Nephron progenitor cell (in vitro differentiated cells): ENCODE data around the gene GAP43.

ENCODE experiments used
- DNase-seq: peaks from one replicate; pipeline ENCODE4 v3.0.0; 2021
- H3K27ac Mint-ChIP-seq: 2 replicates; pipeline ENCODE4 v1.8.0; 2021; ENCODE audit warnings: mild to moderate bottlenecking, moderate library complexity, mixed read lengths
- H3K27me3 Mint-ChIP-seq: 2 replicates; pipeline ENCODE4 v1.8.0; 2021; ENCODE audit warnings: mild to moderate bottlenecking, low read depth, mixed read lengths; ENCODE audit not compliant: poor library complexity
- H3K36me3 Mint-ChIP-seq: 2 replicates; pipeline ENCODE4 v1.8.0; 2021; ENCODE audit warnings: low read depth, mixed read lengths
- H3K4me1 Mint-ChIP-seq: 2 replicates; pipeline ENCODE4 v1.8.0; 2021; ENCODE audit warnings: mixed read lengths
- H3K4me3 Mint-ChIP-seq: 2 replicates; pipeline ENCODE4 v1.8.0; 2021; ENCODE audit warnings: mild to moderate bottlenecking, moderate library complexity, mixed read lengths
- H3K9me3 Mint-ChIP-seq: 2 replicates; pipeline ENCODE4 v1.8.0; 2021; ENCODE audit warnings: mild to moderate bottlenecking, moderate library complexity, mixed read lengths
- TF ChIP-seq, protein P1 (sequence below): fragments of 200-600 bp; sonication (generic); IDR thresholded peaks from 2 replicates; pipeline ENCODE4 v1.5.0; 2021; ENCODE audit warnings: antibody characterized with exemption

GAP43 gene

GRCh38 chr3:115659253-115660220 is 36.2 kb downstream of the GAP43 start:
- Mint-ChIP-seq H3K27me3 (no peaks in the 10 kb centered on the region), H3K27ac (peak overlapping the region; percentile 100), H3K4me1 (peaks cover 51% of the 10 kb centered on the region), H3K36me3 (no peaks in the 10 kb centered on the region), H3K4me3 (peak overlapping the region; percentile 94), H3K9me3 (no peaks in the 10 kb centered on the region)
- TF ChIP-seq, protein P1, sequence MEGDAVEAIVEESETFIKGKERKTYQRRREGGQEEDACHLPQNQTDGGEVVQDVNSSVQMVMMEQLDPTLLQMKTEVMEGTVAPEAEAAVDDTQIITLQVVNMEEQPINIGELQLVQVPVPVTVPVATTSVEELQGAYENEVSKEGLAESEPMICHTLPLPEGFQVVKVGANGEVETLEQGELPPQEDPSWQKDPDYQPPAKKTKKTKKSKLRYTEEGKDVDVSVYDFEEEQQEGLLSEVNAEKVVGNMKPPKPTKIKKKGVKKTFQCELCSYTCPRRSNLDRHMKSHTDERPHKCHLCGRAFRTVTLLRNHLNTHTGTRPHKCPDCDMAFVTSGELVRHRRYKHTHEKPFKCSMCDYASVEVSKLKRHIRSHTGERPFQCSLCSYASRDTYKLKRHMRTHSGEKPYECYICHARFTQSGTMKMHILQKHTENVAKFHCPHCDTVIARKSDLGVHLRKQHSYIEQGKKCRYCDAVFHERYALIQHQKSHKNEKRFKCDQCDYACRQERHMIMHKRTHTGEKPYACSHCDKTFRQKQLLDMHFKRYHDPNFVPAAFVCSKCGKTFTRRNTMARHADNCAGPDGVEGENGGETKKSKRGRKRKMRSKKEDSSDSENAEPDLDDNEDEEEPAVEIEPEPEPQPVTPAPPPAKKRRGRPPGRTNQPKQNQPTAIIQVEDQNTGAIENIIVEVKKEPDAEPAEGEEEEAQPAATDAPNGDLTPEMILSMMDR: no peak
- DNase-seq: no peak

GRCh38 chr3:115660646-115661337 is 37.5 kb downstream of the GAP43 start:
- H3K27me3 Mint-ChIP-seq: no peaks in the 10 kb centered on the region
- H3K9me3 Mint-ChIP-seq: no peaks in the 10 kb centered on the region
- TF ChIP-seq, protein P1: no peak
- no peak for DNase-seq
- no peaks in the 10 kb centered on the region for H3K36me3 Mint-ChIP-seq
- H3K27ac Mint-ChIP-seq: peak overlapping the region; percentile 15
- H3K4me3 Mint-ChIP-seq: no peak overlapping the region
- peaks cover 50% of the 10 kb centered on the region for H3K4me1 Mint-ChIP-seq

GRCh38 chr3:115662356-115662755 is 39.0 kb downstream of the GAP43 start:
- Mint-ChIP-seq H3K9me3 (no peaks in the 10 kb centered on the region), H3K4me1 (peaks cover 38% of the 10 kb centered on the region), H3K4me3 (no peak overlapping the region)

GRCh38 chr3:115663414-115663813 is 40.1 kb downstream of the GAP43 start:
- Mint-ChIP-seq H3K27me3 (no peaks in the 10 kb centered on the region), H3K27ac (no peak overlapping the region), H3K4me3 (no peak overlapping the region), H3K4me1 (peaks cover 27% of the 10 kb centered on the region), H3K36me3 (no peaks in the 10 kb centered on the region), H3K9me3 (no peaks in the 10 kb centered on the region)
- TF ChIP-seq, protein P1: no peak
- no peak for DNase-seq

More at GRCh38 chr3:115662356-115662755, 39.0 kb downstream of the GAP43 start:
- Mint-ChIP-seq H3K36me3 (no peaks in the 10 kb centered on the region), H3K27me3 (no peaks in the 10 kb centered on the region), H3K27ac (no peak overlapping the region)
- TF ChIP-seq, protein P1: no peak
- DNase-seq: no peak

DNA sequence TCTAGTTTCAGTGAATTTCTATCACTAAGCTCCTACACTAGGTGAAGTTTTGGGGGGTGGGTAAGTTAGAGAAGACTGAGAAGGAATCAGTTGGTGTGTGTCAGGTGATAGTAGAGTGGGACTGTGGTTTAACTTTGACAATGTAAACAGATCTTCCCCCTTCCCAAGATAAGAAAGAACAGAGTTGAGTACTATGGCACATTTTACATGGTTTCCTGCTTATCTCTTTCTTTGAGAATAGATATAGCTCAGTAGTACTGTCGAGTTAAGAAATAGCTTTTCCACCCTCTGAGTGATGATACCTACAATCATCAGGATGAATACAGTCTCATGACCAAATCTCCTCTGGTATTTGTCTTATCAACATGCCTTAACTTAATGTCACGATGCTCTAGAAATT is 42.8 kb downstream of the GAP43 start:
- no peak overlapping the region for H3K4me3 Mint-ChIP-seq
- H3K9me3 Mint-ChIP-seq: no peaks in the 10 kb centered on the region
- H3K27ac Mint-ChIP-seq: no peak overlapping the region
- TF ChIP-seq, protein P1: no peak
- H3K27me3 Mint-ChIP-seq: no peaks in the 10 kb centered on the region
- DNase-seq: no peak
- peaks cover 3% of the 10 kb centered on the region for H3K4me1 Mint-ChIP-seq
- no peaks in the 10 kb centered on the region for H3K36me3 Mint-ChIP-seq
